ENCODE results near the gene DAPK1.

DAPK1 gene

DNA sequence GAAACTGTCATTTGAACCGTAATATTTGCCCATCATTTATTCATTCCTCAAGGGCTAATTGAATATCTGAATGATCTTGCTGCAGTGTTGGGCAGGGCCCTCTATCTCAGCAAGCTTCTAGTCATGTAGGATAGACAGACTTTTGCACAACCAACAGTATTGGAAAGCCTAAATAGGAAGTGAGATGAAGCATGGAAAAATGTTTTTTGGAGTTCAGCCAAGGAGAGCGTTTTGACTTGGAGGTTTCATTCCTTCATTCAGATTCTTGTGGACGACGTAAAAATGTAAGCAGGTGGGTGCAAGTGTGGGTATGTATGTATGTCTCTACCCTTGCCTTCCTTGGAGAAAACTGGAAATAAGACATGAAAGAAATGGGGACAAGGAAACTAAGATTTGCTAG is 15.5 kb downstream of the DAPK1 start:
- TF ChIP-seq, protein P1, sequence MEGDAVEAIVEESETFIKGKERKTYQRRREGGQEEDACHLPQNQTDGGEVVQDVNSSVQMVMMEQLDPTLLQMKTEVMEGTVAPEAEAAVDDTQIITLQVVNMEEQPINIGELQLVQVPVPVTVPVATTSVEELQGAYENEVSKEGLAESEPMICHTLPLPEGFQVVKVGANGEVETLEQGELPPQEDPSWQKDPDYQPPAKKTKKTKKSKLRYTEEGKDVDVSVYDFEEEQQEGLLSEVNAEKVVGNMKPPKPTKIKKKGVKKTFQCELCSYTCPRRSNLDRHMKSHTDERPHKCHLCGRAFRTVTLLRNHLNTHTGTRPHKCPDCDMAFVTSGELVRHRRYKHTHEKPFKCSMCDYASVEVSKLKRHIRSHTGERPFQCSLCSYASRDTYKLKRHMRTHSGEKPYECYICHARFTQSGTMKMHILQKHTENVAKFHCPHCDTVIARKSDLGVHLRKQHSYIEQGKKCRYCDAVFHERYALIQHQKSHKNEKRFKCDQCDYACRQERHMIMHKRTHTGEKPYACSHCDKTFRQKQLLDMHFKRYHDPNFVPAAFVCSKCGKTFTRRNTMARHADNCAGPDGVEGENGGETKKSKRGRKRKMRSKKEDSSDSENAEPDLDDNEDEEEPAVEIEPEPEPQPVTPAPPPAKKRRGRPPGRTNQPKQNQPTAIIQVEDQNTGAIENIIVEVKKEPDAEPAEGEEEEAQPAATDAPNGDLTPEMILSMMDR (IDR thresholded peaks at IDR 0.05; ENCODE audit: low read length) = no peak
- no peak for TF ChIP-seq EZH2 (IDR thresholded peaks at IDR 0.05; ENCODE audit: borderline replicate concordance, low read length)
- H4K20me1 ChIP-seq (ENCODE audit: insufficient read depth, low read length) = no peaks in the 10 kb centered on the region
- H3K4me1 ChIP-seq (ENCODE audit: insufficient read depth, low read length, severe bottlenecking) = no peaks in the 10 kb centered on the region
- no peaks in the 10 kb centered on the region for H3F3A ChIP-seq (ENCODE audit: insufficient read depth, low read length)
- H3K79me2 ChIP-seq (ENCODE audit: insufficient read depth, low read length) = no peaks in the 10 kb centered on the region
- H3K4me2 ChIP-seq (ENCODE audit: low read length) = no peak overlapping the region
- H3K9ac ChIP-seq (ENCODE audit: low read length) = no peak overlapping the region
- H3K9me3 ChIP-seq (ENCODE audit: low read length) = no peaks in the 10 kb centered on the region
- no peaks in the 10 kb centered on the region for H3K27me3 ChIP-seq (ENCODE audit: insufficient read depth, low read length)
- H3K9me2 ChIP-seq (ENCODE audit: low read depth, low read length) = no peaks in the 10 kb centered on the region
- no peaks in the 10 kb centered on the region for H3K36me3 ChIP-seq (ENCODE audit: insufficient read depth, low read length)
- H3K27ac ChIP-seq (ENCODE audit: low read depth, low read length, poor library complexity, severe bottlenecking) = no peak overlapping the region
- no peak overlapping the region for H3K4me3 ChIP-seq (ENCODE audit: low read depth, low read length, poor library complexity, severe bottlenecking)
- H2AFZ ChIP-seq (ENCODE audit: low read length) = no peak overlapping the region

DNA sequence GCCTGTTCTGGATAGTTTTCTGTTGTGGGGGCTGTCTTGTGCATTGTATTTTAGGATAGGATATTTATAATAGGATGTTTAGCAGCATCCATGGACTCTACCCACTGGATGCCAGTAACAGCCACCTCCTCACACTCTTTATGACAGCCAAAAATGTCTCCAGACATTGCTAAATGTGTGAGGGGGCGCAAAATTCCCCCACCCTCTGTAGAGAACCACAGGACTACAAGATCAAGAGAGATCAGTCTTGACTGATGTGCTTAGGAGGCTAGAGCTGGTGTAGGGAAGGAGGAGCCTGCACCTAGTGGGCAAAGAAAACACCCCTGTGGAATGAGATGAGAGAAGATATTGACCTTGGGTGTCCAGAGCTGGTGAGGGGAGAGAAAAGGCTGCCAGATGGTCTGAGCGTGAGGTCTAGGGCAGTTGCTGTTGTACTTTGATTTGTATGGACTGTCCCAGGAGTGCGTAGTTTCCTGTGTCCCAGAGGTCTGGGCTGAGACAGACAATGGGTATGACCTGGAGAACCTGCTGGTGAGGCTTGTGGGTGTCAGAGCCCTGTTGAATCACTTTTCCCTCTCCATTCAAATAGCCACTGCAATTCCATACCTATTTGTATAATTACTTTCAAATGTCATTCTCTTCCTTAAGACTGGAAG is 16.3 kb downstream of the DAPK1 start:
- Histone ChIP-seq H3K79me2 (ENCODE audit: insufficient read depth, low read length) (no peaks in the 10 kb centered on the region), H3K27me3 (ENCODE audit: insufficient read depth, low read length) (no peaks in the 10 kb centered on the region), H3K36me3 (ENCODE audit: insufficient read depth, low read length) (no peaks in the 10 kb centered on the region), H3K9ac (ENCODE audit: low read length) (no peak overlapping the region), H3K27ac (ENCODE audit: low read depth, low read length, poor library complexity, severe bottlenecking) (no peak overlapping the region), H4K20me1 (ENCODE audit: insufficient read depth, low read length) (no peaks in the 10 kb centered on the region), H2AFZ (ENCODE audit: low read length) (no peak overlapping the region), H3K4me1 (ENCODE audit: insufficient read depth, low read length, severe bottlenecking) (no peaks in the 10 kb centered on the region), H3F3A (ENCODE audit: insufficient read depth, low read length) (no peaks in the 10 kb centered on the region), H3K4me3 (ENCODE audit: low read depth, low read length, poor library complexity, severe bottlenecking) (no peak overlapping the region), H3K4me2 (ENCODE audit: low read length) (no peak overlapping the region), H3K9me3 (ENCODE audit: low read length) (no peaks in the 10 kb centered on the region), H3K9me2 (ENCODE audit: low read depth, low read length) (no peaks in the 10 kb centered on the region)
- TF ChIP-seq, protein P1 (IDR thresholded peaks at IDR 0.05; ENCODE audit: low read length) = no peak
- no peak for TF ChIP-seq EZH2 (IDR thresholded peaks at IDR 0.05; ENCODE audit: borderline replicate concordance, low read length)

DNA sequence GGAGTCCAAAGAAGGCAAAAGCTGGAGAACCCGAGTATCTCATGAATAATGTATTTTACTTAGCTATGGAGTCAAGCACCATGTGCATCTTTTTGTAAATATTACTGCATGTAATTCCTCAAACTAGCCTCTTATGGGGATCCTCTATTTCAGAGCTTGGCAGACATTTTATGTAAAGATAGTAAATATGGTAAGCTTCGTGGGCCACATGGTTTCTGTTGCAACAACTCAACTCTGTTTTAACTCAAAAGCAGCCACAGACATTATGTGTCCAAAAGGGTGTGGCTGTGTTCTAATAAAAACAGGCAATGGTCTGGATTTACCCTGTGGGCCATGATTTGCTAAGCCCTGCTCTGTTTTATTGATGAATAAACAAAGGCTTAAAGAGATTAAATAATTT is 17.3 kb downstream of the DAPK1 start:
- H3K27ac ChIP-seq (ENCODE audit: low read depth, low read length, poor library complexity, severe bottlenecking) = no peak overlapping the region
- H3K9me3 ChIP-seq (ENCODE audit: low read length) = no peaks in the 10 kb centered on the region
- no peak overlapping the region for H2AFZ ChIP-seq (ENCODE audit: low read length)
- no peak overlapping the region for H3K9ac ChIP-seq (ENCODE audit: low read length)
- no peaks in the 10 kb centered on the region for H3K4me1 ChIP-seq (ENCODE audit: insufficient read depth, low read length, severe bottlenecking)
- H3K9me2 ChIP-seq (ENCODE audit: low read depth, low read length) = no peaks in the 10 kb centered on the region
- H3K4me3 ChIP-seq (ENCODE audit: low read depth, low read length, poor library complexity, severe bottlenecking) = no peak overlapping the region
- TF ChIP-seq, protein P1 (IDR thresholded peaks at IDR 0.05; ENCODE audit: low read length) = no peak
- TF ChIP-seq EZH2 (IDR thresholded peaks at IDR 0.05; ENCODE audit: borderline replicate concordance, low read length) = no peak
- no peaks in the 10 kb centered on the region for H4K20me1 ChIP-seq (ENCODE audit: insufficient read depth, low read length)
- H3F3A ChIP-seq (ENCODE audit: insufficient read depth, low read length) = no peaks in the 10 kb centered on the region
- H3K36me3 ChIP-seq (ENCODE audit: insufficient read depth, low read length) = no peaks in the 10 kb centered on the region
- no peak overlapping the region for H3K4me2 ChIP-seq (ENCODE audit: low read length)
- H3K79me2 ChIP-seq (ENCODE audit: insufficient read depth, low read length) = no peaks in the 10 kb centered on the region
- no peaks in the 10 kb centered on the region for H3K27me3 ChIP-seq (ENCODE audit: insufficient read depth, low read length)

All from OCI-LY1 (cell line).